Colonic mucosa (tissue), 4 donors: ENCODE measurements around the gene CYP1B1. TPM values are rescaled to one million over a fixed set of nuclear protein-coding genes. Genes with fewer than 3 reads are reported as not detected.
"Not testable (repeated sequence)": the region's sequence is repeated elsewhere in the genome, so short reads cannot be mapped to it uniquely, and the experiment has no call there.

ENCODE experiments used
- DNase-seq: peaks from one replicate; pipeline ENCODE4 v3.0.0-alpha.2; 2020
- H3K27ac ChIP-seq: fragments of 200-600 bp; one replicate; pipeline ENCODE4 v1.8.0; 2021
- H3K27me3 ChIP-seq: fragments of 200-600 bp; one replicate; pipeline ENCODE4 v1.8.0; 2021
- H3K36me3 ChIP-seq: fragments of 200-600 bp; one replicate; pipeline ENCODE4 v1.8.0; 2021
- H3K4me1 ChIP-seq: fragments of 200-600 bp; one replicate; pipeline ENCODE4 v1.8.0; 2021; ENCODE audit warnings: mild to moderate bottlenecking
- H3K4me3 ChIP-seq: fragments of 200-600 bp; one replicate; pipeline ENCODE4 v1.8.0; 2021
- H3K9ac ChIP-seq, 2 donors: one replicate each; pipeline ENCODE4 v1.7.0; 2013; ENCODE audit warnings: control low read depth in 2 of 2, low read depth in 2 of 2, low read length in 2 of 2
- H3K9me3 ChIP-seq: fragments of 200-600 bp; one replicate; pipeline ENCODE4 v1.8.0; 2021
- CTCF ChIP-seq: fragments of 200-600 bp; IDR thresholded peaks from one replicate; pipeline ENCODE4 v1.8.0; 2022; ENCODE audit warnings: antibody characterized with exemption, mild to moderate bottlenecking
- intact Hi-C: fragments of 100-400 bp; cut with DNase I; formaldehyde crosslinking; loops from one replicate; pipeline ENCODE4 v1.14.1; 2022
- total RNA-seq, 2 donors: library from RNA; stranded (reverse); fragmentation: NEBNext Ultra II Directional in 1 of 2; extraction: Animal tissue kit (Norgen Biotek cat#: 25700) in 1 of 2; gene quantifications; one replicate each; pipeline ENCODE4 v1.2.1, GENCODE V29; 2021
- donor health status: healthy.
- donor health status: DM: no; HTN: no; CAD: no.
- donor health status: DM: no; HTN: no; CAD: no.

CYP1B1 gene
- total RNA-seq, 2 donors from 2014 or later: 1.3 to 3.5 TPM

- DNase-seq, H3K4me1 ChIP-seq, H3K4me3 ChIP-seq, H3K36me3 ChIP-seq, H3K27me3 ChIP-seq, H3K9me3 ChIP-seq, H3K27ac ChIP-seq, H3K9ac ChIP-seq, intact Hi-C loops: not testable (repeated sequence)
Observed at GRCh38 chr2:38084556-38084955, 8.6 kb upstream of the CYP1B1 start.

- intact Hi-C loops, H3K4me1 ChIP-seq, H3K27me3 ChIP-seq, H3K4me3 ChIP-seq, H3K36me3 ChIP-seq, H3K9me3 ChIP-seq, H3K9ac ChIP-seq, H3K27ac ChIP-seq, DNase-seq: not testable (repeated sequence)
Observed at GRCh38 chr2:38082727-38083126, 6.8 kb upstream of the CYP1B1 start.

GRCh38 chr2:38080346-38080745 lies 4.4 kb upstream of the CYP1B1 start:
- Histone ChIP-seq H3K36me3 (no peaks in the 10 kb centered on the region), H3K9me3 (no peaks in the 10 kb centered on the region), H3K27me3 (peaks cover 14% of the 10 kb centered on the region), H3K9ac (no peak overlapping the region), H3K27ac (no peak overlapping the region), H3K4me1 (peaks cover 8% of the 10 kb centered on the region), H3K4me3 (no peak overlapping the region)
- intact Hi-C loops: no loop called here
- DNase-seq: no peak
- TF ChIP-seq CTCF: no peak

GRCh38 chr2:38079116-38080052 lies 3.4 kb upstream of the CYP1B1 start:
- Histone ChIP-seq H3K4me3 (no peak overlapping the region), H3K27me3 (peaks cover 24% of the 10 kb centered on the region), H3K36me3 (no peaks in the 10 kb centered on the region), H3K9ac (no peak overlapping the region), H3K9me3 (no peaks in the 10 kb centered on the region), H3K4me1 (peaks cover 11% of the 10 kb centered on the region), H3K27ac (no peak overlapping the region)
- intact Hi-C loops: no loop called here
- DNase-seq: no peak
- TF ChIP-seq CTCF: no peak

- DNase-seq: no peak
- peaks cover 38% of the 10 kb centered on the region for H3K27me3 ChIP-seq
- H3K4me1 ChIP-seq: peaks cover 11% of the 10 kb centered on the region
- intact Hi-C loops: no loop called here
- H3K4me3 ChIP-seq: peak overlapping the region; percentile 60
- TF ChIP-seq CTCF: no peak
- no peaks in the 10 kb centered on the region for H3K36me3 ChIP-seq
- H3K27ac ChIP-seq: peak overlapping the region; percentile 72
- H3K9me3 ChIP-seq: no peaks in the 10 kb centered on the region
- H3K9ac ChIP-seq: peak overlapping the region; percentile 16 to 34
Observed at GRCh38 chr2:38077431-38077769, 1.4 kb upstream of the CYP1B1 start.

- DNase-seq: peak; percentile 57
- Histone ChIP-seq H3K9me3 (no peaks in the 10 kb centered on the region), H3K9ac (peak overlapping the region; percentile 34 to 35), H3K27ac (peak overlapping the region; percentile 72), H3K27me3 (peaks cover 38% of the 10 kb centered on the region), H3K4me1 (peaks cover 11% of the 10 kb centered on the region), H3K36me3 (no peaks in the 10 kb centered on the region), H3K4me3 (peak overlapping the region; percentile 60)
- peak; percentile 40 for TF ChIP-seq CTCF
- intact Hi-C loops: no loop called here
Observed at GRCh38 chr2:38076710-38077430, 919 bp upstream of the CYP1B1 start.
